ENCODE measurements around the gene EXOSC3.
A peak's percentile ranks its signal among the peaks of the same experiment; 100 is the strongest.
"Not testable (repeated sequence)": the region's sequence is repeated elsewhere in the genome, so short reads cannot be mapped to it uniquely, and the experiment has no call there.

EXOSC3 gene

GRCh38 chr9:37784616-37785483 lies at the start of gene EXOSC3:
Gene EXOSC3, minus strand, starts transcription at chr9:37785064. Its CDS starts 20 bp downstream, at chr9:37785044.
- DNase-seq (ENCODE audit: low read depth) = peak; percentile 93

- no peak for DNase-seq (ENCODE audit: low read depth)
Observed at GRCh38 chr9:37827483-37828165, 42.8 kb upstream of the EXOSC3 start.

GRCh38 chr9:37825174-37825573 lies 40.3 kb upstream of the EXOSC3 start:
- not testable (repeated sequence) for DNase-seq (ENCODE audit: low read depth)

GRCh38 chr9:37820142-37820541 lies 35.3 kb upstream of the EXOSC3 start:
- no peak for DNase-seq (ENCODE audit: low read depth)

- no peak for DNase-seq (ENCODE audit: low read depth)
Observed at GRCh38 chr9:37818849-37819248, 34.0 kb upstream of the EXOSC3 start.

- DNase-seq (ENCODE audit: low read depth) = no peak
Observed at GRCh38 chr9:37812773-37813379, 28.0 kb upstream of the EXOSC3 start.

GRCh38 chr9:37811906-37812476 lies 27.1 kb upstream of the EXOSC3 start:
- DNase-seq (ENCODE audit: low read depth) = no peak

GRCh38 chr9:37809676-37810075 lies 24.8 kb upstream of the EXOSC3 start:
- DNase-seq (ENCODE audit: low read depth) = not testable (repeated sequence)

GRCh38 chr9:37806271-37806670 lies 21.4 kb upstream of the EXOSC3 start:
- no peak for DNase-seq (ENCODE audit: low read depth)

- DNase-seq (ENCODE audit: low read depth) = no peak
Observed at GRCh38 chr9:37801959-37802711, 17.3 kb upstream of the EXOSC3 start.

- peak; percentile 35 for DNase-seq (ENCODE audit: low read depth)
Observed at GRCh38 chr9:37801287-37801850, 16.5 kb upstream of the EXOSC3 start.

GRCh38 chr9:37800631-37801286 lies 15.9 kb upstream of the EXOSC3 start, which contains the start of gene DCAF10:
Gene DCAF10, plus strand, starts transcription at chr9:37800797. Its CDS starts 70 bp downstream, at chr9:37800867.
- DNase-seq (ENCODE audit: low read depth) = peak; percentile 79

GRCh38 chr9:37798677-37799076 lies 13.8 kb upstream of the EXOSC3 start:
- DNase-seq (ENCODE audit: low read depth) = no peak

GRCh38 chr9:37796232-37796631 lies 11.4 kb upstream of the EXOSC3 start:
- no peak for DNase-seq (ENCODE audit: low read depth)

- no peak for DNase-seq (ENCODE audit: low read depth)
Observed at GRCh38 chr9:37792122-37792521, 7.3 kb upstream of the EXOSC3 start.

GRCh38 chr9:37790096-37790495 lies 5.2 kb upstream of the EXOSC3 start:
- DNase-seq (ENCODE audit: low read depth) = no peak

GRCh38 chr9:37788332-37788731 lies 3.5 kb upstream of the EXOSC3 start:
- DNase-seq (ENCODE audit: low read depth) = no peak

- DNase-seq (ENCODE audit: low read depth) = no peak
Observed at GRCh38 chr9:37787059-37787458, 2.2 kb upstream of the EXOSC3 start.

GRCh38 chr9:37784291-37784615 lies 611 bp downstream of the EXOSC3 start:
- peak; percentile 20 for DNase-seq (ENCODE audit: low read depth)

GRCh38 chr9:37778534-37778933 lies 6.3 kb downstream of the EXOSC3 start:
- no peak for DNase-seq (ENCODE audit: low read depth)

GRCh38 chr9:37776328-37776727 lies 8.5 kb downstream of the EXOSC3 start:
- DNase-seq (ENCODE audit: low read depth) = peak; percentile 69
